Measurements from ENCODE around the gene TRIM28. TPM values are rescaled to one million over a fixed set of nuclear protein-coding genes. Genes with fewer than 3 reads are reported as not detected.
A peak's percentile ranks its signal among the peaks of the same experiment; 100 is the strongest.

The TRIM28 gene
- total RNA-seq, 2 donors from 2014 or later: 809 to 859 TPM

- 73 to 82% methylated on average over 4 of the region's 4 CpGs for WGBS, 2 experiments (ENCODE audit: insufficient coverage in 1 of 2, insufficient read length in 1 of 2)
- Mint-ChIP-seq H3K4me3 (peak overlapping the region; percentile 91), H3K27ac (peak overlapping the region; percentile 99), H3K4me1 (peaks cover 27% of the 10 kb centered on the region), H3K36me3 (ENCODE audit: low read depth) (peaks cover 37% of the 10 kb centered on the region), H3K9me3 (no peaks in the 10 kb centered on the region), H3K27me3 (ENCODE audit: insufficient read depth) (no peaks in the 10 kb centered on the region)
- TF ChIP-seq, protein P1, sequence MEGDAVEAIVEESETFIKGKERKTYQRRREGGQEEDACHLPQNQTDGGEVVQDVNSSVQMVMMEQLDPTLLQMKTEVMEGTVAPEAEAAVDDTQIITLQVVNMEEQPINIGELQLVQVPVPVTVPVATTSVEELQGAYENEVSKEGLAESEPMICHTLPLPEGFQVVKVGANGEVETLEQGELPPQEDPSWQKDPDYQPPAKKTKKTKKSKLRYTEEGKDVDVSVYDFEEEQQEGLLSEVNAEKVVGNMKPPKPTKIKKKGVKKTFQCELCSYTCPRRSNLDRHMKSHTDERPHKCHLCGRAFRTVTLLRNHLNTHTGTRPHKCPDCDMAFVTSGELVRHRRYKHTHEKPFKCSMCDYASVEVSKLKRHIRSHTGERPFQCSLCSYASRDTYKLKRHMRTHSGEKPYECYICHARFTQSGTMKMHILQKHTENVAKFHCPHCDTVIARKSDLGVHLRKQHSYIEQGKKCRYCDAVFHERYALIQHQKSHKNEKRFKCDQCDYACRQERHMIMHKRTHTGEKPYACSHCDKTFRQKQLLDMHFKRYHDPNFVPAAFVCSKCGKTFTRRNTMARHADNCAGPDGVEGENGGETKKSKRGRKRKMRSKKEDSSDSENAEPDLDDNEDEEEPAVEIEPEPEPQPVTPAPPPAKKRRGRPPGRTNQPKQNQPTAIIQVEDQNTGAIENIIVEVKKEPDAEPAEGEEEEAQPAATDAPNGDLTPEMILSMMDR (conservative IDR thresholded peaks at IDR 0.05): no peak
- Histone ChIP-seq H3K27ac (ENCODE audit: low read depth, low read length) (peak overlapping the region; percentile 84), H3K9ac (ENCODE audit: extremely low read depth, low read length, poor library complexity, severe bottlenecking) (peak overlapping the region; percentile 23), H3K36me3 (ENCODE audit: control insufficient read depth, insufficient read depth, low read length) (peaks cover 50% of the 10 kb centered on the region), H3K9me3 (ENCODE audit: control insufficient read depth, low read length) (no peaks in the 10 kb centered on the region), H3K4me3 (ENCODE audit: low read length) (peak overlapping the region; percentile 86), H3K4me1 (ENCODE audit: control insufficient read depth, insufficient read depth, low read length) (no peaks in the 10 kb centered on the region), H3K27me3 (ENCODE audit: control insufficient read depth, insufficient read depth, low read length, poor library complexity, severe bottlenecking) (no peaks in the 10 kb centered on the region)
- no peak for DNase-seq
Observed at GRCh38 chr19:58555369-58555885, 11.6 kb downstream of the TRIM28 start.

DNA sequence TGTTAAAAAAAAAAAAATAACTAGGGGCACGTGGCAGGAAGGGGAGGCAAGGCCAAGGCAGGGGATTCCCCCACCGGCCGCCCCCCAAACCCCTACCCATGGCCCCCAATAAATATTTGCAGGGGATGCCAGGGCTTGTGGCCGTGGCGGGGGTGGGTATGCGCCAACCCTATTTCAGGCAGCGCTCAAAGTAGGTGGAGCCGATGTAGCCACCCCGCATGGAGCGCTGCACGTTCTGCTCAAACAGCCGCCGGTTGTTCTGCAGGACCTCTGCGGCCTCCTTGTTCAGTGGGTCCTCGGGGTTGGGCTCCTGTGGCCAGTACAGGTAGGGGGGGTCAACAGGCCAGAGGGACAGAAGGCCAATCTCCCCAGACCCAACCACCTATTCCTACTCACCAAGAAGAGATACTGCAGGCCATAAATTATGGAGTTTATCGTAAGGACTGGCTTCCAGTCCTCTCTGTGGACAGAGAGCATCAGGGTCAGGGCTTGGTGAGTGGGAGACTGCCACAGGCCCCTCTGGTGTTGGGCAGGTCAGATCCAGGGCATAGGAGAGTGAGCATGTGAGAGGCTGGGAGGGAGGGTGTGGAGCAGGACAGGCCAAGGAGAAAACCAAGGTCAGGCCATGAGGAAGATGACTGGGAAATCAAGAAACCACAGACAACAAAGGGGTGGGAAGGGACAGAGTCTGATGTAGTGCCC is 12.2 kb downstream of the TRIM28 start:
- TF ChIP-seq, protein P1 (conservative IDR thresholded peaks at IDR 0.05): no peak
- Mint-ChIP-seq H3K4me3 (peak overlapping the region; percentile 96), H3K36me3 (ENCODE audit: low read depth) (peaks cover 35% of the 10 kb centered on the region), H3K27ac (peak overlapping the region; percentile 91), H3K4me1 (peaks cover 27% of the 10 kb centered on the region), H3K9me3 (no peaks in the 10 kb centered on the region), H3K27me3 (ENCODE audit: insufficient read depth) (no peaks in the 10 kb centered on the region)
- H3K9me3 ChIP-seq (ENCODE audit: control insufficient read depth, low read length): no peaks in the 10 kb centered on the region
- H3K27me3 ChIP-seq (ENCODE audit: control insufficient read depth, insufficient read depth, low read length, poor library complexity, severe bottlenecking): no peaks in the 10 kb centered on the region
- no peaks in the 10 kb centered on the region for H3K4me1 ChIP-seq (ENCODE audit: control insufficient read depth, insufficient read depth, low read length)
- H3K4me3 ChIP-seq (ENCODE audit: low read length): no peak overlapping the region
- WGBS, 2 experiments (ENCODE audit: insufficient coverage in 1 of 2, insufficient read length in 1 of 2): 95% methylated on average over 16 of the region's 16 CpGs; no CpG with 5 or more reads in 1 of the 2 experiments
- no peak for DNase-seq
- peaks cover 43% of the 10 kb centered on the region for H3K36me3 ChIP-seq (ENCODE audit: control insufficient read depth, insufficient read depth, low read length)
- H3K9ac ChIP-seq (ENCODE audit: extremely low read depth, low read length, poor library complexity, severe bottlenecking): no peak overlapping the region
- no peak overlapping the region for H3K27ac ChIP-seq (ENCODE audit: low read depth, low read length)

DNA sequence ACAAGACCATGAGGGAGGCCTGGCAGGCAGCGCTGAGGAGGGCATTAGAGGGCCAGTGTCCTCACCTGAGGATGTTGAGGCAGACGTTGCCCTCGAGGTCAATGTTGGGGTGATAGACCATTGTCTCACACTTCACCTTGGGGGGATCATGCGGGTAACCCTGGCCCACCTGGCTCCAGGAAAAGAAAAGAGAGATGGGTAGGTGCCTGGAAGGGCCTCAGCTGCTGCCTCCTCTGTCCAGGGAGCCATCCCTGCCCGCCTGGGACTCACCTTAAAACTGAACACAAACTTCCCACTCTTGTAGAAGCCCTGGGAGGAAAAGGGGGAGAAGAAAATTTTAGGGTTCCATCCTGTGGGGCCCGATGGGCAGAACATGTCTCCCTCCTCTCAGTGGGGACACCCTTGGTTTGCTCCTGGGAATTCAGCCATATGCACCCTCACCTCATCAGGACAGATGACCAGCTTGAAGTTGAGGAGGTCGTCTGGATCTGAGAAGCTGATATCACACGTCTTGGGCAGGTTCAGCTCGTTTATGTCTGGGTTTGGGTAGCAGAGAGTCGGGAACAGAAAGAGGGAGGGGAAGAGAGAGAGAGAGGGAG is 12.9 kb downstream of the TRIM28 start:
- Mint-ChIP-seq H3K4me1 (peaks cover 27% of the 10 kb centered on the region), H3K9me3 (no peaks in the 10 kb centered on the region), H3K27me3 (ENCODE audit: insufficient read depth) (no peaks in the 10 kb centered on the region), H3K27ac (peak overlapping the region; percentile 91), H3K4me3 (peak overlapping the region; percentile 96), H3K36me3 (ENCODE audit: low read depth) (peaks cover 34% of the 10 kb centered on the region)
- H3K4me1 ChIP-seq (ENCODE audit: control insufficient read depth, insufficient read depth, low read length): no peaks in the 10 kb centered on the region
- H3K27ac ChIP-seq (ENCODE audit: low read depth, low read length): no peak overlapping the region
- peaks cover 37% of the 10 kb centered on the region for H3K36me3 ChIP-seq (ENCODE audit: control insufficient read depth, insufficient read depth, low read length)
- DNase-seq: no peak
- H3K9me3 ChIP-seq (ENCODE audit: control insufficient read depth, low read length): no peaks in the 10 kb centered on the region
- H3K9ac ChIP-seq (ENCODE audit: extremely low read depth, low read length, poor library complexity, severe bottlenecking): peak overlapping the region; percentile 13
- TF ChIP-seq, protein P1 (conservative IDR thresholded peaks at IDR 0.05): no peak
- WGBS, 2 experiments (ENCODE audit: insufficient coverage in 1 of 2, insufficient read length in 1 of 2): 88 to 91% methylated on average over 6 to 9 of the region's 10 CpGs
- no peaks in the 10 kb centered on the region for H3K27me3 ChIP-seq (ENCODE audit: control insufficient read depth, insufficient read depth, low read length, poor library complexity, severe bottlenecking)
- peak overlapping the region; percentile 99 for H3K4me3 ChIP-seq (ENCODE audit: low read length)
